ENCODE measurements around the gene USP38.

DNA sequence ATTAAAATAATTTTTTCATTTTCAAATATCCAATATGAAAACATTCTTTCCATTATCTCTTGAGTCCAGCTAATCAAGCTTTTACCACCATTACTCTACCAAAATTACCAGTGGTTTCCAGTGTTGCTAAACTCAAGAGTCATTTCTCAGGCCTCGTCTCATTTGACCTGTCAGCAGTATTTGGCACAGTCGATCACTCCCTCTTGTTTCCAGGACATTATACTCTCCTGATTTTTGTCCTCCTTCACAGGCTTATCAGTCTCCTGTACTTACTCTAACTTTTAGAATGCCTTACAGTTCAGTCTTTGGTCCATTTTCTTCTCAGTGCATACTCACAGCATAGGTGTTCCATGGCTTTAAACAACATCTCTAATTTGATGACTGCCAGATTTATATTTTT lies 11.6 kb downstream of the USP38 start:
- no peak for TF ChIP-seq CTCF (IDR thresholded peaks at IDR 0.05)
- no peak for TF ChIP-seq EZH2 (IDR thresholded peaks at IDR 0.05; ENCODE audit: borderline replicate concordance, insufficient read depth, low read depth, low read length, poor library complexity, severe bottlenecking)

Measured in B cell (primary cell).